GM19035 (cell line): Measurements from ENCODE around the gene TMEM59L.
"Not testable (repeated sequence)": the region's sequence is repeated elsewhere in the genome, so short reads cannot be mapped to it uniquely, and the experiment has no call there.

Source experiments
- ATAC-seq: cut with Tn5 transposase; IDR thresholded peaks from one replicate; pipeline ENCODE4 v1.9.1; 2021; ENCODE audit not compliant: unreplicated experiment

The TMEM59L gene

DNA sequence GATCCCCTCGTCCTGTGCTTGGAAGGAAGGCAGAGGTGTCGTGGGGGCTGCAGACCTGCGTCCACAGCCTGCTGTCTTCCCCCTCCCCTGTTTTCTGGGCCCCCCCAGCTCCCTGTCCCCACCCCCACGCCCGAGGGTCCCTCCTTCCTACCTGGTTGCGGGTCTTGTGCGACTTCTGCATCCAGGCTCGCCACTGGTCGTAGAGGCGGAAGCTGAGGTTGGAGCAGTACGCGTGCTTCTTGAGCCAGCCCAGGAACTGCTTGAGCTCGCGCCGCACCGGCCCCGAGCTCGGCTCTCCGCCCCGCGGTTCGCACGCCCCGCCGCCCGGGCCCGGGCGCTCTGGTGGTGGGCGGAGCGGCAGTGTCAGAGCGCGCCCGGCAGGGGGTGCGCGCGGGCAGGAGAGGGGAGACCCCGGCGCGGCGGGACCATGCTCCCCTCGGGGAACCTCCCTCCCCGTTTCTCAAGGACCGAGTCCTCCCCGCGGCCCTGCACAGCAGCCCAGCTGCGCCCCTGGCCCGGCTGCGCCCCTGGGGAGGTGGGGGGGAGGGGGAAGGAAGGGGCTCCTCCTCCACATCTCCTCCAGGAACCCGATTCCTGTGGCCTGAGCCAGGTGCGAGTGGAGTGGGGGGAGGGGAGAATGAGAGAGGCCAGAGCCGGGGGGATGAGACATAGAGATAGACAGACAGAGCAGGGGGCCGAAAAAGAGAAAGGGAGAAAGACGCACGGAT is 18.4 kb upstream of the TMEM59L start:
- ATAC-seq: no peak

DNA sequence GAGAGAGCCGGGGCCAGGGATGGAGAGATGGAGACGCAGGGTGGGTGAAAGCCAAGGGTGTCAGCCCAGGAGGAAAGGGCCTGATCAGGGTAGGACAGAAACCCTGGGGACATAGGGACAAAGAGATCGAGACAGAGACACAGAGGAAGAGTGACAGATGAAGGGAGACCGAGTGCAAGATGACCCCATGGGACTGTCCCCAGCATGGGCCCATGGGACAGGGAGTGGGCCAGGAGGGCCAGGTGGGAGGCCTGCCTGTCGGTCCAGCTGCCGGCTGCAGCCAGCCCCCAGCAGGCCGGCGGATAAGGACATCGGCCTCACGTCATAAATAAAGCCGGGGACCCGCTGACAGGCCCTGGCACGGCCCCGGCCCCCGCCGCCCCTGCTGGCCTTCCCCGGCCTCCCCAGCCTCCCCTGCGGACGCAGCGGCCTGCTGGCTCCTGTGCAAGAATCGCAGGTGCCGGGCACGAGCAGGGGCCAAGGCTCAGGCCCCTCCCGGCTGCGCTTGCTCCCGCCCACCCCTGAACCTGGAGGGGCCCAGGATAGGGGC is 17.8 kb upstream of the TMEM59L start:
- no peak for ATAC-seq

DNA sequence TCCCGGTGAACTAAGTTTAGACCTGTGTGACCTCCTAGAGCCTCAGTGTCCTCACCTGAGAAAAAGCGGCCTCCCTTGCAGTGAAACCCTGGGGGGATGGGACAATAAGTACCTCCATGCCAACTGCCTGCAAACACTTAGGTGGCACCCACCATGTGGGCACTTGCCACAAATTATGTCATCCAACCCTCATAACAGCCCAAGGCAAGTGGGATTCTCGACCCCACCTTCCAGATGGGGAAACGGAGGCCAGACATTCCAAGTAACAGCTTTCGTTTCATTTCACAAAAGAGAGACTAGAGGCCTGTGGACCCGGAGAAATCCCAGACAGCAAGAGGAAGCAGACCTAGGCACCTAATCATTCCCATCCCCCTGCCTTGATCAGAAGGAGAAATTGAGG is 17.2 kb upstream of the TMEM59L start:
- no peak for ATAC-seq

DNA sequence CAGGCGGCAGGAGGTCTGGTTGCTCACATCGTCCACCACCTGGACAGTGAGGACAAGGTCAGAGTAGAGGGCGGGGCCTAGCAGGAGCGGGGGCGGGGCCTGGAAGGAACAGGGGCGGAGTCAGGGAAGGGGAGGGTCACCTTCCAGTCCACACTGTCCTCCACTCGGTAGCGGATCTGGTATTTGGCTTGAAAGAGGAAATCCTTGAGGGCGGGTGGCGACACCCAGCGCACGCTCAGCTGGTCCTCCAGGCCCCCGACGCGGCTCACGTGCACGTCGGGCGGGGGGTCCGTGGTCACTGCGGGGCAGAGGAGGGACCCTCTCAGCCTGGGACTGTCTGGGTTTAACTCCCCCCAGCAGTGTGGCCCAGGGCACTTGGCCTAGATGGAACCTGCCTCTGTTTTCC is 15.9 kb upstream of the TMEM59L start:
- ATAC-seq: no peak

DNA sequence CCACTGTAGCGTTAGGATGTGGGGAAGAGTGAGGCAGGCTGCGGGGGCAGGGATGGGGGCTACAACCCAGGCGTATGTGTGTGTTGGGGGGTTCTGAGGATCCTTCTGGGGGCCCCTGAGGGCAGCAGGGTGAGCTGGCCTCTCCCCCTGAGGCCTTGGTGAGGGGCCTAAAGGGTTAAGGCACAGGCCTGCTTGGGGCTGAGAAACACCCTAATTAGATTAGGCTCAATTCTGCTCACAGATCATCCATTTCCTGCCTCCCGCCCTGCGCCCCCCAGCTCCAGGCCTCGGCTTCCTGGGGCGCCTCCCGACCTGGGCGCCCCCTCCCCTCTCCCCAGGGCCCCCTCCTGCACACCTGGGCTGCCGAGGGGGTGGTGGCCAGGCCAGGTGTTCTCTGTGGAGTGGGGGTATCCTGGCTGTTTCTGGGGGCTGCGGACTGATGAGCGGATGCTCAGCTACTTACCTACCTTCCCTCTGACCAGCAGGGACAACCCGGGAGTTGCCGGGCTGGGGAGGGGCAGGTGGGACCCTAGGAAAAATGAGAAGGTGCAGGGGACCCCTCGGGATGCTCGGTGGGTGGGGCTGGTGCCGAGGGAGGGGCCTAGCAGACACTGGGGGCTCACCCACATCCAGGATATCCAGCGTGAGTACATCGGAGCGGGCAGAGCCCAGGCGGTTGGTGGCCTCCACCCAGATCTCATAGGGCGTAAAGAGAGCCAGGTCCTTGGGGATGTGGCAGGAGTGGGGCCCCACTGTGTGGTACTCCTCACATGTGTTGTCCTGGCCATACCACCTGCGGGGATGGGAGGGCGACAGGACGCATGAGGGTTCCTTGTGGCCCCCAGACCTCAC is 14.6 kb upstream of the TMEM59L start:
- ATAC-seq: no peak

DNA sequence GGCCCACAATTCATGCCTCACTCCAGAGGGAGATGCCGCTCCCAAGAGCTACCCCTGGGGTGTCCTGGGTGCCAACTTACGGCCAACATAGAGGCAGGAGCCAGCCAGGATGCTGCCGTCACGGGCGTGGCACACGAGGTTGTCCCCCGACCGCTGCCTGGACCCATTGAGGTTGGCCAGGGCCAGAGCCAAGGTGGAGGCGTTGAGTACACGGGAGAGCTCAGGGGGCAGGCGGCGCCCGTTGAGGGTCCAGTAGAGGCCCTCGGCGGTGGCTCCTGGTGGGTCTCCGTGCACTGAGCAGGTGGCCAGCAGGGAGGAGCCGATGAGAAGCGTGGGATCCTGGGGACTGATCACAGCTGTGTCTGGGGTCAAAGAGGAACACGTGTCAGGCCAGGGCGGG is 13.2 kb upstream of the TMEM59L start:
- no peak for ATAC-seq

DNA sequence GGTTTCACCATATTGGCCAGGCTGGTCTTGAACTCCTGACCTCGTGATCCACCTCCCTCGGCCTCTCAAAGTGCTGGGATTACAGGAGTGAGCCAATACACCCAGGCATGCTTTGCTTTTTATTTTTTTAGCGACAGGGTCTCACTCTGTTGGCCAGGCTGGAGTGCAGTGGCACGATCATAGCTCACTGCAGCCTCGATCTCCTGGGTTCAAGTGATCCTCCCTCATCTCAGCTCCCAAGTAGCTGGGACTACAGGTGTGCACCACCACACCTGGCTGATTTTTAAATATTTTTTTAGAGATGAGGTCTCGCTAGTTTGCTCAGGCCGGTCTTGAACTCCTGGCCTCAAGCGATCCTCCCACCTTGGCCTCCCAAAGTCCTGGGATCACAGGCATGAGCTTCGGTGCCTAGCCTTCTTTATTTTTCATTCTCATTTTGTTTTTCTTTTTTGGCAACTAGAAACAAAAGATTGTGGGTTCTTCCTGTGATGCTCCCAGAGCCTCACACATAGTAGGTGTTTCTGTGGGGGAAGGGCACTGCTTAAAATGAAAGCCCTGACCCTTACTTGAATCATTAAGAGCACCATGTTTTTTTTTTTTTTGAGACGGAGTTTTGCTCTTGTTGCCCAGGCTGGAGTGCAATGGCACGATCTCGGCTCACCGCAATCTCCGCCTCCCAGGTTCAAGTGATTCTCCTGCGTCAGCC is 11.8 kb upstream of the TMEM59L start:
- not testable (repeated sequence) for ATAC-seq

DNA sequence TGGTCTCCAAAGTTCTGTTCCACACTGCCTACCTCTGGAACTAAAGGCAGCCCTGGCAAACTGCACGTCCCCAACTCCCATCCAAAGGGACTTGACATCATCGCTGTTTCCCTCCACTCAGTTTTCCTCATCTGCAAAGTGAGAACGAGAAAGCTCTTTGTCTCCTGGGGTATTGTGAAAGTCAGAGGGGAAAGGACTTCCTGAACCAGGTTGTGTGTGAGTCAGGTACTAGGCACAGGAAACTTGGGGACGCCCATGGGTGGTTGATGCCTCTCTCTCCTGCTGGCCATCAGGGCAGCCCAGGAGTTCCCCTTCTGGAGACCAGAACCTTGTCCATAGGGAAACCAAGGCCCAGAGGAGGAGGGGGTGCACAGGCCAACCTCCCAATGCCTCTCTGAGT is 10.8 kb upstream of the TMEM59L start:
- no peak for ATAC-seq

DNA sequence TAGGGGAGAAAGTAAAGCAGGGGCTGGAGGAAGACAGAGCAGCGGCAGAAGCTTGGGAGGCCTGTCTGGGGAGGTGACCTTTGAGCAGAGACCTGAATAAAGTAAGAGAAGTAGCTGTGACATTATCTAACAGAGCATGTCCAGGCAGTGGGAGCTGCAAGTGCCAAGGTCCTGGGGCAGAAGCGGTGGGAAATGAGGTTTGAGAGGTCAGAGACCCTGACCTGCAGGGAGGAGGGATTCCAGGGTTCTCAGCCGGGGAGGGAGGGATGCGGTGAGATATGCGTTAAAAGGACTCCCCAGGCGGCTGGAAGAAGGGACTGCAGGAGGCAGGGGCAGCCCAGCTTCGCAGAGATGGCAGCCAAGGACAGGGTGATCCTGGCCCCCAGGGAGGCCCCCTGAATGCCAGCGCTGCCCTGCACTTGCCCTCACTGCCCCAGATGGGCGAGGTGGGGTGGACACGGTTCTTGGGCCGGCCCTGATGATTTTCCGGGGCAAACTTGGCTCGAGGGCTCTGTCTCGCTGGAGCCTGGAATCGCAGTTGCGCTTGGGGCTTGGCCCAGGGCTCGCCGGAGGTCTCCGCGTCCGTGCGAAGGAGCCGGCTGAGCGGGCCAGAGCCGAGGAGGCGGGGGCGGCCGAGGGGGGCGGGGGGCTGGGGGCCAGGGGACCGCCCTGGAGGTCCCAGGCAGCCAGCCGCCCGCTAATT is 9.3 kb upstream of the TMEM59L start:
- ATAC-seq: no peak

DNA sequence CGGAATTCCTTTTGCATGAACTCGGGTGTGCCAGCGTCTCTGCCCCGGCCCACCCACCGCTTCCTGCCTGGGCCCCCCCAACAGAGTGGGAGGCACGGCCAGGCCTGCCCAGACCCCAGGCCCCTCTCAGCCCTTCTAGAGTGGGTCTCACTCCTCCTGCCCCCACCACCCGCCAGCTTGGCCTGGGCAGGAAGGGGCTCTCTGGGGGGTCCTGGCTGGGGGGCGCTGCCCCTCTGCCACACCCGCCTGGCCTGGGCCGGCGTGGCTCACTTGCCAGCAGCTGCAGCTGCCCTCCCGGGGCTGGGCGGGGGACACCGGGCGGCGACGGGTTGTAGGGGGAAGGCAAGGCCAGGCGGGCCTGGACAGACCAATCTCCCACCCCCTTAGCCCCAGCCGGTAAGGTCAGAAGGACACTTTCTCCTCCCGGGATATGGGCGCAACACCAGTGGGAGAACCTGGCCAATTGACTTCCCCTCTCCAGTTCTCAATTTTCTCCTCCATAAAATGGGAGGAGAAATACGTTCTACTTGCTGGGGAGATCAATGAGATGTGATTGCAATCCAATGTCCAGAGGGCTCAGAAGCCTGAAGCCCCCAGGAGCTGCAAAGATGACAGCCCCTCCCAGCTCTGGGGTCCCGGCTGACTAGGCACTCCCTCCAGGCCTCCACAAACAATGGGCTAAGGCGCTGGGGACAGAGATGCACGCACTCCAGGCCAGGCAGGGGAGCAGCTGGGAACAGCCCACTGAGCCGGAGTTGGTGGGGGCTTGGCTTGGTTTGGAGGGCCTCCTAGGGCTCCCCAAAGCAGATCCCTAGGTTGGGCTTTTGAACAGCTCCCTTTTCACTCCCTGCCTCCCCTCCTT is 8.5 kb upstream of the TMEM59L start:
- ATAC-seq: no peak

DNA sequence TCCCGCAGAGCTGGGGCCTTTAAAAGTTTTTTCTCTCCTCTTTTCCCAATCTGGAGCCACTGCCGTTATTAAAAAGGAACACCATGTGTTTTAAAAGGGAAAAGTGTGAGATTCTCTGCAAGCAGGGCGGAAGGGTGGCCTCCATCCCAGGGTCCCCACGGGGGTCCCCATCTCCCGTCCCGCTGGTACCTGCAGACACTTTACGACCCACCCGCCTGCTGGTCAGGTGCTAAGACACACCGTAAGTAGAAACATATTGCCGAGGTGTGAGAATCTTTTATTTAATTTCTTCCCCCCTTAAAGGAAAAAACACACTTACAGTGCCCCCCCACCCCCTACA is 7.9 kb upstream of the TMEM59L start:
- no peak for ATAC-seq

DNA sequence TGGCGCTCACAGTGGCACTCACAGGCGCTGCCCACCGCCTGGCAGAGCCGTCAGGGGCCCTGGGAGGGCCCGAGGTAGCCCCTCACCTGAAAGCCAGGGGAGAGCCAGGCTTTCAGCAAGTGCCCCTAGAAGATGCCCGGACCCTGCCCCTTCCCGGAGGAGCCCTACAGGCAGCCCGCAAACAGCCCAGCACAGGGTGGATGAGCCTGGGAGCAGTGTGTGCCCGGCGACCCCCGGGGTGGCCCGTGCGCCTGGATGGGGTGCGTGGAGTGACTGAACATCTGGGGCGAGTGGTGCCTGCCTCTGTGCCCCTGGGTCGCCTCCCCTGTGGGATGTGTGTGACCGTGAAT is 7.5 kb upstream of the TMEM59L start:
- no peak for ATAC-seq

DNA sequence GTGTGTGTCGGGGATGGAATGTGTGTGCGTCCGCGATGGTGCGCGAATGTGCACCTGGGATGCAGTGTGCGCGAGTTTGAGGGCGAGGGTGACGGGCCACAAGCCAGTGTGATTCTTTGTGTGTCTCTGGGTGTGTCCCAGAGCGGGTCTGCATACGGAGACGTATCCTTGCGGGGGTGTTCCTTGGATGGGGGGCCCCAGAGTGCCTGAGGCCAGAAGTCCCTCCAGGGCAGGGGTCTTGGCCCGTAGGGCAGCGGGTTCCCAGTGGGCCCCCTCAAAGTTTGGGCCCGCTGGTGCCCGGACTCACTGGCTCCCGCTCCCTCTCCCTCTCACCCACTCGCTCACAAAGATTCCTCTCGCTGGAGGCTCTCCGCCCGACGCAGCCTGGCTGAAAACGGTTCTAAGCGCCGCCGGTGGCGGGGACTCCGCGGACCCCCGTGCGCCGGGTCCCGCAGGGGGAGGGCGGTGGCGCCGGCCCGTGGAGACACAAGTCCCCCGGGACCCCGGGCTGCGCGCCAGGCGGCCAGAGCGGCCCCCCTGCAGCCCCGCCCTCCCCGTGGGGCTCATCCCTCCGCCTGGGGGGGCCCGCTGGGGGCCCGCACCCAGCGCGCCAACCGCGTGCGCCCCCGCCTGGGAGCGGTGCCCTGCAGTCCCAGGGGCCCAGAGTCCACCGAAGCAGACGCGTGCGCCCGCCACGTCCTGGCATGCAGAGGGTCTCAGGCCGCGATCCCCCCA is 7.0 kb upstream of the TMEM59L start:
- no peak for ATAC-seq

DNA sequence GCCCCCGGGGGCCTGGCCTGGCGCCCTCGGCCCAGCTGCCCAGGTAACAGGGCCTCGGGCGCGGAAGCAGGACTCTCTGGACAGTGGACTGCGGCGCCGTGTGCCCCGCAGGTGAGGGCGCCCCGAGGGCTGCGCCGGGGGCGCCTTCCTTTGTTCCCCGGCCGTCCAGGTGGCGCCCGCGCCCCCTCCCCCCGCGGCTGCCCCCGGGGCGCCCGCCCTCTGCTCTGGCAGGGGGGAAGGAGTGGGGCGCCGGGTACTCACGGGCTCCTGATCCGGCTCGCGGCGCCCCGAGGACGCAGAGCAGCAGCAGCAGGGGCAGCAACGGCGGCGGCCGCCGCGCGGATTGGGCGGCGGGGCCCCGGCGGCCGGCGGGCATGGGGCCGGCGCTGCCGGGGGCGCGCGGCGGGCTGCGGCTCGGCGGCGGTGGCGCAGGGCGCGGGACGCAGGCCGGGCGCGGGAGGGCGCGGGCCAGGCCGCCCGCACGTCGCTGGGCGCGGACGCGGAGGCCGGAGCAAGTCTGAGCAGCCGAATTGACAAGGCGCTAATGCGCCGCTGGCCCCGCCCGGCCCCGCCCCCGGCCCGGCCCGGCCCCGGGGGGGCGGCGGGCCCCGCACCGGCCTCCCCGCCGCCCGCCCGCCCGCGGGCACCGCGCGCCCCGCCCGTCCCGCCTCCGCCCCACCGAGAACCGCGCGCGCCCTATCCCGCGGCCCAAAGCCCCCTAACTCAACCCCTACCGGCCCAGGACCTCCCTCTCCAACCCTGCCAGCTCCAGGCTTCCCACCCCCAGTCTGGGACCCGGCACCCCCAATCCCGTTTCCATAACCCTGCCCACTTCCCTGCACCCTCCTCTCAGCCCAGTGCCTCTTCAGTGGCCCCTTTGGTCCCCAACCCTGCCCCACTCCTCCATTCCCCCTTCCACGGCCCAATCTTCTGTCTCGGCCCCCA is 6.1 kb upstream of the TMEM59L start, which contains the start of gene CRLF1:
TSS of gene CRLF1 (minus strand) at position 519 of the 945 bp plus-strand sequence. CDS start at position 376, 143 bp downstream.
- ATAC-seq: no peak

DNA sequence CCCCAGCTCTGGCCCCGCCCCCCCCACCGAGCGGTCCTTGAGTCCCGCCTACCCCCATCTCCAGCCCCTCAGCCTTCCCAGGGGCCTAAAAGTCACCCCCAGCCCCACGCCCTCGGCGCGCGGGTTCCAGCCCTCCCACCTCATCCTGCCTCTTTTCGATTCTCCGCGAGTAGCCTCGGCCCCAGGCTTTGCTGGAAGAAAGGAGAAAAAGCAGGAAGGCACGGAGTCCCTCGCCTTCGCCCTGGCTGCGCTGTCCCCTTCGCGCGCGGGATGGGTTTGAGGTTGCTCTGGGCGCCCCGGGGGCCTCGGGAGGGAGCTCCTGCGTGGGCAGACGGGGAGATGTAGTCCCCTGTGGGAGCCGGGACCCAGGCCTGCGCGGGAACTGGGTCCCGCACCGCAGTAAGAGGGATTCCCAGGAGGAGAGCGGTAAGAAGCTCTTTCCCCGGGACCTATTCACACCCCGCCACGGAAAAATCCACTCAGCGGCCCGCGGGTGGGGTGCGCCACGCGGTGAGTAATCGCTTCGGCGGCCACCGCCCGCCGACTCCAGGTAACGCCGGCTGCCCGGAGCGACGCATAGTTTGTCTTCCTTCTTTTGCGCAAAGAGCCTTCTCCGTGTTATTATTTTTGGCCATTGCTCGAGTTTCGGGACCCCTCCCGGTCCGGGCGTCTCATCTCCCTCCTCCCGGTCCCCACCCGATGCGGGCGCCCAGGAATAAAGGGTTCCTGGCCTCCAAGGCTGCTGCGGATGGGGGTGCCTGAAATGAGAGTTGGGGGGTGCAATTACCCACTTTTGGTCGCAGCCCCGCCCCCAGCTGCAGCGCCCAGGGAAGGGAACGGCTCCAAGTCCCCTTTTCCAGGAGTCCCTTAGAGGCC is 5.2 kb upstream of the TMEM59L start:
- no peak for ATAC-seq

DNA sequence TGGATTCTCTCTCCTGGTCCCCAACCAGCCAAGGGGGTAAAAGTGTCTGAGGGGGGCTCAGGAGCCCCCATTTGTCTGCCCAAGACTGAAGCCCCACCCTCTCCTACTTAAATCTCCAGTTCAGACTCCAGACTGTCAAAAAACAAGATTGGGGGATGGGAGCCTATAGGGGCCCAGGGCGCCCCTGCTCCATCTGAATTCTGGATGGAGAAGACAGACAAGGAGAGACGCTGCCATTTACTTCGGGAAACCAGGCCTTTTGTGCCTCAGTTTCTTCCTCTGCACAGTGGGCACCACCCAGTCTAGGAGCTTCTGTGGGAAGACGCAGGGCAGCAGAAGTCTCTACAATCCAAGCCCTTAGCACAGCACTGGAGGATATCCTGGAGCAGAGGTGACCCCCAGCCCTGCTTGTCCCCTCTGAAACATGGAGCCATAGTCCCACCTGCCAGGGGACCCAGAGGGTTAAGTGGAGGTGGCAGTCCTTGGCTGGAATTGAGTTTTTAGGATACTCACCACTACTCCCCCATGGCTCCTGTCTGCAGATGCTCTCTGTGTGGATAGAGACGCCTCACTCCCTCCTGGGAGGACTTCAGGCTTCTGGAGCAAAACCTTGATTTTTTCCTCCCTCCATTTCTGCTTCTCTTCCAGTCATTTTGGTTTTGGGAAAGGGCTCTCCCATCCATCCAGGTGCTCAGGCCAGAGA is 4.4 kb upstream of the TMEM59L start:
- no peak for ATAC-seq
